HepG2 (cell line): Measurements from ENCODE around the gene MMS19. TPM values are rescaled to one million over a fixed set of nuclear protein-coding genes. Genes with fewer than 3 reads are reported as not detected.
A peak's percentile ranks its signal among the peaks of the same experiment; 100 is the strongest.

ENCODE experiments used
- ARID2 ChIP-seq: sonication (generic); formaldehyde crosslinking; IDR thresholded peaks from 2 replicates; pipeline ENCODE4 v1.8.1; 2022; ENCODE audit warnings: mild to moderate bottlenecking, missing genetic modification reagents, borderline replicate concordance
- FOXA3 ChIP-seq: IDR thresholded peaks from 2 replicates; pipeline ENCODE4 v1.6.1; 2016; ENCODE audit warnings: missing genetic modification reagents, missing compliant biosample characterization
- GFI1 ChIP-seq: sonication (generic); formaldehyde crosslinking; IDR thresholded peaks from 2 replicates; pipeline ENCODE4 v1.5.0; 2020; ENCODE audit warnings: missing genetic modification reagents, mild to moderate bottlenecking, borderline replicate concordance
- HMGA1 ChIP-seq: sonication (generic); formaldehyde crosslinking; conservative IDR thresholded peaks from 2 replicates; pipeline ENCODE4 v1.4.0; 2020; ENCODE audit warnings: missing genetic modification reagents
- MBD4 ChIP-seq: IDR thresholded peaks from 2 replicates; pipeline ENCODE4 v1.6.1; 2012; ENCODE audit warnings: low read length, inconsistent platforms, borderline replicate concordance
- NBN ChIP-seq: fragments of 450-650 bp; conservative IDR thresholded peaks from 2 replicates; pipeline ENCODE4 v1.6.1; 2017
- NFYB ChIP-seq: sonication (generic); formaldehyde crosslinking; IDR thresholded peaks from 2 replicates; pipeline ENCODE4 v1.4.0; 2020; ENCODE audit warnings: missing genetic modification reagents
- RORA ChIP-seq: sonication (generic); formaldehyde crosslinking; IDR thresholded peaks from 2 replicates; pipeline ENCODE4 v1.5.0; 2020; ENCODE audit warnings: mild to moderate bottlenecking, missing genetic modification reagents, moderate library complexity
- SRSF4 ChIP-seq: fragments of 200-400 bp; formaldehyde crosslinking; IDR thresholded peaks from one replicate; pipeline ENCODE4 v1.6.1; 2018; ENCODE audit warnings: mild to moderate bottlenecking, low read depth, low read length, moderate library complexity; ENCODE audit not compliant: poor library complexity, severe bottlenecking
- WIZ ChIP-seq: sonication (generic); formaldehyde crosslinking; IDR thresholded peaks from 2 replicates; pipeline ENCODE4 v1.5.1; 2020; ENCODE audit warnings: mild to moderate bottlenecking, missing genetic modification reagents
- XRCC5 ChIP-seq: fragments of 200-400 bp; formaldehyde crosslinking; optimal IDR thresholded peaks from 2 replicates; pipeline ENCODE3; 2017; ENCODE audit warnings: mild to moderate bottlenecking, low read length
- YEATS4 ChIP-seq: sonication (generic); formaldehyde crosslinking; IDR thresholded peaks from 2 replicates; pipeline ENCODE4 v1.4.0; 2020; ENCODE audit warnings: missing genetic modification reagents, borderline replicate concordance
- ZNF296 ChIP-seq: sonication (generic); formaldehyde crosslinking; conservative IDR thresholded peaks from 2 replicates; pipeline ENCODE4 v1.5.0; 2020; ENCODE audit warnings: mild to moderate bottlenecking, missing genetic modification reagents
- ZNF3 ChIP-seq: IDR thresholded peaks from 2 replicates; pipeline ENCODE4 v1.7.0; 2017; ENCODE audit warnings: inconsistent platforms
- ZNF317 ChIP-seq: sonication (generic); formaldehyde crosslinking; IDR thresholded peaks from 2 replicates; pipeline ENCODE4 v1.5.0; 2020; ENCODE audit warnings: mild to moderate bottlenecking, missing genetic modification reagents
- ZNF362 ChIP-seq: sonication (generic); formaldehyde crosslinking; IDR thresholded peaks from 2 replicates; pipeline ENCODE4 v1.4.0; 2020; ENCODE audit warnings: missing genetic modification reagents, mild to moderate bottlenecking, borderline replicate concordance
- ZNF367 ChIP-seq: sonication (generic); formaldehyde crosslinking; IDR thresholded peaks from 2 replicates; pipeline ENCODE4 v1.4.0; 2020; ENCODE audit warnings: missing genetic modification reagents, borderline replicate concordance
- ZNF484 ChIP-seq: sonication (generic); formaldehyde crosslinking; IDR thresholded peaks from 2 replicates; pipeline ENCODE4 v1.5.1; 2020; ENCODE audit warnings: mild to moderate bottlenecking, low read depth, missing genetic modification reagents, borderline replicate concordance
- ZNF589 ChIP-seq: sonication (generic); formaldehyde crosslinking; conservative IDR thresholded peaks from 2 replicates; pipeline ENCODE4 v1.8.0; 2022; ENCODE audit warnings: mild to moderate bottlenecking, moderate library complexity, missing genetic modification reagents
- ZNF766 ChIP-seq: sonication (generic); formaldehyde crosslinking; IDR thresholded peaks from 2 replicates; pipeline ENCODE4 v1.5.0; 2020; ENCODE audit warnings: missing genetic modification reagents, borderline replicate concordance
- ZNF816 ChIP-seq: sonication (generic); formaldehyde crosslinking; IDR thresholded peaks from 2 replicates; pipeline ENCODE4 v1.8.0; 2022; ENCODE audit warnings: missing genetic modification reagents, mild to moderate bottlenecking, borderline replicate concordance
- polyA plus RNA-seq, 8 experiments: library from polyadenylated mRNA; depleted of rRNA in 3 of 8; stranded (reverse) in 7 of 8; unstranded in 1 of 8; fragments of >200 nt; fragmentation: Illumina TruSeq in 4 of 8; extraction: Trizol in 4 of 8; gene quantifications; 2 replicates each; pipeline versions ENCODE4 v1.2.1 to v1.2.3, GENCODE V29; 2011 to 2016; ENCODE audit warnings: low read depth in 4 of 8, missing spikeins in 1 of 8, mixed read lengths in 1 of 8; ENCODE audit not compliant: insufficient read depth in 1 of 8
- total RNA-seq, 5 experiments: library from RNA; depleted of rRNA; stranded (reverse); fragments of >200 nt; fragmentation: Illumina TruSeq; extraction: Trizol; gene quantifications; 2 replicates each; pipeline ENCODE4 v1.2.3, GENCODE V29; 2016; ENCODE audit warnings: low read depth in 1 of 5
- TF ChIP-seq, protein P1 (sequence below): IDR thresholded peaks from 2 replicates; pipeline ENCODE4 v1.6.1; 2018; ENCODE audit warnings: missing genetic modification reagents, mild to moderate bottlenecking, missing compliant biosample characterization
- TF ChIP-seq, protein P2 (sequence below): sonication (generic); formaldehyde crosslinking; IDR thresholded peaks from 2 replicates; pipeline ENCODE4 v1.4.0; 2020; ENCODE audit warnings: missing genetic modification reagents
- TF ChIP-seq, protein P3 (sequence below): sonication (generic); formaldehyde crosslinking; IDR thresholded peaks from 2 replicates; pipeline ENCODE4 v1.4.0; 2020; ENCODE audit warnings: missing genetic modification reagents

Gene MMS19
- total and polyA plus RNA-seq, 2 of the 13 experiments (the other 11 are each of a cell fraction or from before 2014, with no cell fraction given) = 76.4 to 107 TPM

DNA sequence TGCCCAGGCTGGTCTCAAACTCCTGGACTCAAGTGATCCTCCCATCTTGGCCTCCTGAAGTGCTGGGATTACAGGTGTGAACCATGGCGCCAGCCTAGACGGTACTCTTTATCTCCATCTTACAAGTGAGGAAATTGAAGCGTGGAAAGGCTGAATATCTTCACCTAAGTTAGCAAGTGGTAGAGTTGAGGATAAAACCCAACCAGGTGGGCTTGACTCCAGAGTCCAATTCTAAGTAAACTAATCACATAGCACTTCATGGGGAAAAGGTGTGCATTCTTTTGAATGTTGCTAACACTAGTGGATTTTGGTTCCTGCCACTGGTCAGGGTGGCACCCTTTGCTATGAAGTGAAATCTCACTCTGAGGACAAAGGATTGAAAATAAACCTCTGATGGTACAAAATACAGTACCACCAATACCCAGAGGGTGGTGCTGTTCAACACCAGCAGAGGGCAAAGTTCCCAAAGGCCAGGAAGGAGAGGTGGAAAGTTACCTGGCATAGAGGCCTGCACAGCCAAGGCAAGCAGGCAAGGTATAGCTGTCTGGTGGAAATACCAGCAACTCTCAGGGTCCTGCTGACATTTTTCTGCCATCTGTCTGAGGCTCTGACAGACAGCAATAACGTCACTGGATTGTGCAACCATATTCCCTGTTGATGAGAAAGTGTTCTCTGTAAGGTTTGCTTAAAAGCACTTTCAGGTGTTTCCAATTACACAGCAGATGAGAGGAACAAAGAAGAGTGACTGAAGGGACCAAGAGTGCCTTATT, 34.7 kb downstream of the MMS19 start (continued):
- TF ChIP-seq ZNF816 (CRISPR knock-in tag) (no peak), GFI1 (CRISPR knock-in tag) (no peak), NFYB (CRISPR knock-in tag) (no peak), ZNF589 (no peak), HMGA1 (no peak), SRSF4 (no peak), YEATS4 (CRISPR knock-in tag) (no peak), ARID2 (CRISPR knock-in tag) (no peak), ZNF766 (peak; percentile 100), NBN (no peak), ZNF3 (CRISPR knock-in tag) (no peak), ZNF317 (CRISPR knock-in tag) (no peak), ZNF296 (CRISPR knock-in tag) (no peak), ZNF367 (CRISPR knock-in tag) (no peak), MBD4 (no peak), WIZ (CRISPR knock-in tag) (no peak), FOXA3 (CRISPR knock-in tag) (no peak; the same call in 1 of the 2 replicates), RORA (CRISPR knock-in tag) (no peak), ZNF484 (CRISPR knock-in tag) (no peak), ZNF362 (CRISPR knock-in tag) (no peak), XRCC5 (peak; percentile 91)
- TF ChIP-seq, protein P1, sequence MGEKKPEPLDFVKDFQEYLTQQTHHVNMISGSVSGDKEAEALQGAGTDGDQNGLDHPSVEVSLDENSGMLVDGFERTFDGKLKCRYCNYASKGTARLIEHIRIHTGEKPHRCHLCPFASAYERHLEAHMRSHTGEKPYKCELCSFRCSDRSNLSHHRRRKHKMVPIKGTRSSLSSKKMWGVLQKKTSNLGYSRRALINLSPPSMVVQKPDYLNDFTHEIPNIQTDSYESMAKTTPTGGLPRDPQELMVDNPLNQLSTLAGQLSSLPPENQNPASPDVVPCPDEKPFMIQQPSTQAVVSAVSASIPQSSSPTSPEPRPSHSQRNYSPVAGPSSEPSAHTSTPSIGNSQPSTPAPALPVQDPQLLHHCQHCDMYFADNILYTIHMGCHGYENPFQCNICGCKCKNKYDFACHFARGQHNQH (CRISPR knock-in tag) = peak; percentile 58; the same call in 1 of the 2 replicates
- TF ChIP-seq, protein P2, sequence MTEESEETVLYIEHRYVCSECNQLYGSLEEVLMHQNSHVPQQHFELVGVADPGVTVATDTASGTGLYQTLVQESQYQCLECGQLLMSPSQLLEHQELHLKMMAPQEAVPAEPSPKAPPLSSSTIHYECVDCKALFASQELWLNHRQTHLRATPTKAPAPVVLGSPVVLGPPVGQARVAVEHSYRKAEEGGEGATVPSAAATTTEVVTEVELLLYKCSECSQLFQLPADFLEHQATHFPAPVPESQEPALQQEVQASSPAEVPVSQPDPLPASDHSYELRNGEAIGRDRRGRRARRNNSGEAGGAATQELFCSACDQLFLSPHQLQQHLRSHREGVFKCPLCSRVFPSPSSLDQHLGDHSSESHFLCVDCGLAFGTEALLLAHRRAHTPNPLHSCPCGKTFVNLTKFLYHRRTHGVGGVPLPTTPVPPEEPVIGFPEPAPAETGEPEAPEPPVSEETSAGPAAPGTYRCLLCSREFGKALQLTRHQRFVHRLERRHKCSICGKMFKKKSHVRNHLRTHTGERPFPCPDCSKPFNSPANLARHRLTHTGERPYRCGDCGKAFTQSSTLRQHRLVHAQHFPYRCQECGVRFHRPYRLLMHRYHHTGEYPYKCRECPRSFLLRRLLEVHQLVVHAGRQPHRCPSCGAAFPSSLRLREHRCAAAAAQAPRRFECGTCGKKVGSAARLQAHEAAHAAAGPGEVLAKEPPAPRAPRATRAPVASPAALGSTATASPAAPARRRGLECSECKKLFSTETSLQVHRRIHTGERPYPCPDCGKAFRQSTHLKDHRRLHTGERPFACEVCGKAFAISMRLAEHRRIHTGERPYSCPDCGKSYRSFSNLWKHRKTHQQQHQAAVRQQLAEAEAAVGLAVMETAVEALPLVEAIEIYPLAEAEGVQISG (CRISPR knock-in tag) = peak; percentile 53; the same call in 1 of the 2 replicates
- TF ChIP-seq, protein P3, sequence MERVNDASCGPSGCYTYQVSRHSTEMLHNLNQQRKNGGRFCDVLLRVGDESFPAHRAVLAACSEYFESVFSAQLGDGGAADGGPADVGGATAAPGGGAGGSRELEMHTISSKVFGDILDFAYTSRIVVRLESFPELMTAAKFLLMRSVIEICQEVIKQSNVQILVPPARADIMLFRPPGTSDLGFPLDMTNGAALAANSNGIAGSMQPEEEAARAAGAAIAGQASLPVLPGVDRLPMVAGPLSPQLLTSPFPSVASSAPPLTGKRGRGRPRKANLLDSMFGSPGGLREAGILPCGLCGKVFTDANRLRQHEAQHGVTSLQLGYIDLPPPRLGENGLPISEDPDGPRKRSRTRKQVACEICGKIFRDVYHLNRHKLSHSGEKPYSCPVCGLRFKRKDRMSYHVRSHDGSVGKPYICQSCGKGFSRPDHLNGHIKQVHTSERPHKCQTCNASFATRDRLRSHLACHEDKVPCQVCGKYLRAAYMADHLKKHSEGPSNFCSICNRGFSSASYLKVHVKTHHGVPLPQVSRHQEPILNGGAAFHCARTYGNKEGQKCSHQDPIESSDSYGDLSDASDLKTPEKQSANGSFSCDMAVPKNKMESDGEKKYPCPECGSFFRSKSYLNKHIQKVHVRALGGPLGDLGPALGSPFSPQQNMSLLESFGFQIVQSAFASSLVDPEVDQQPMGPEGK (CRISPR knock-in tag) = no peak
